GM18505 (cell line): ENCODE results near the gene LPCAT1.

Experiments
- ATAC-seq: cut with Tn5 transposase; IDR thresholded peaks from one replicate; pipeline ENCODE4 v1.9.1; 2021; ENCODE audit not compliant: unreplicated experiment
- POLR2A ChIP-seq: IDR thresholded peaks from 4 replicates; pipeline ENCODE4 v1.6.1; 2011; ENCODE audit warnings: borderline replicate concordance; ENCODE audit not compliant: insufficient read depth, insufficient read length; ENCODE audit errors: extremely low read depth

The LPCAT1 gene

GRCh38 chr5:1445689-1446601, 77.8 kb downstream of the LPCAT1 start:
- ATAC-seq, result no peak

GRCh38 chr5:1445313-1445688, 78.5 kb downstream of the LPCAT1 start, which contains the start of gene SLC6A3:
TSS of gene SLC6A3 (minus strand) at chr5:1445440. CDS start at chr5:1443197, 2,243 bp downstream.
- no peak for ATAC-seq
- TF ChIP-seq POLR2A, result no peak

More at GRCh38 chr5:1445689-1446601, 77.8 kb downstream of the LPCAT1 start:
- no peak for TF ChIP-seq POLR2A

DNA sequence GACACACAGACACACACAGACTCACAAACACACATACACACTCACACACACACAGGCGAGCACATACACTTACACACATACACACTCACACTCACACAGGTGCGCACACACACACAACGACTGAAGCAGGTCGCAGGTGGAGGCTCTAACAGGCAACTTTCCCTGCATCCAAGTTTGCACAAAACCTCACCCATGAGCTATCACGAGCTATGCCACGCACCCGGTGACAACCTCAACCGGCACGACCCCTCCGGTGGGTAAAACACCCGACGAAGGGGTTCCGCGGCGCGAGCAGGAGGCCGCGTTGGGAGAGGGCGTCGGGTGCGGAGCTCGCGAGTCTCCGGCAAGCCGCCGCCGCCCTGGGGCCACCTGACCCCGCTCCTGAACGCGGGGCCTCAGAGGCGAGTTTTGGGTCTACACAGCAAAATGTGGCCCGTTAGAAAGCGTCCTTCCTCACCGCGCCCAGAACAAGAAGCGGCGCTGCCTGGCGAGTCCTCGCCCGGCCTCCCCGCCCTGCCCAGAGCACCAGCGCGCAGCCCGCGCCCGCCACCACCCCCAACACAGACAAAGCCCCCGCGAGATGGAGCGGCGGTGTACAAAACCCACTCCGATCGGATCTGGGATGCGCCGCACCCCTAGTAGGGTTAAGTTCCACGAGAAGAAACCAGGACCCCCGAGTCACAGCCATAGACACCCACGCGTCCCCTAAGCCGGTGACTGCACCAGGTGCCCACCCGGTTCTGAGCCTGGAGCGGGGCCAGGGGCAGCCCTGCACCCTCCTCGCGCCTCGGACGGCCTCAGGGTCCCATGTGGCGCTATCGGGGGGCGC, 79.2 kb downstream of the LPCAT1 start:
- no peak for ATAC-seq
- no peak for TF ChIP-seq POLR2A

GRCh38 chr5:1443991-1444360, 79.8 kb downstream of the LPCAT1 start:
- no peak for ATAC-seq
- no peak for TF ChIP-seq POLR2A

DNA sequence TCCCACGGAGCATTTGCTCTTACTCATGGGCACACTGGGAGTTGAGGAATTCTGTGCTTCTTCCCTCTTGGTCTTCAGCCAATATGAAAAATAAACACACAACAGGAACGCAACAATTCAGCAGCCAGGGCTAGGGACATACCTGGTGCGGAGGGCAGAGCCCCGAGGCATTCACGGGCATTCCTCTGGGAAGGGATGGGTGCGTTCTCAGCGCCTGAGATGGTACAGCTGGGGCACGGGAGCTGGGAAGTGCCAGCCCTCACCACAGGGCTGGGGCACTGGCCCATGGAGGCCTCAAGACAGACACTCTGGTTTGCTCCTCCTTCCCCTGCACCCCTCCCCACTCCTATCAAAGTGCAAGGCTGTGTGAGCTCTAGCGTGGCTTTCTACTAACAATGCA, 80.6 kb downstream of the LPCAT1 start:
- TF ChIP-seq POLR2A, result no peak
- no peak for ATAC-seq

GRCh38 chr5:1442222-1443145, 81.3 kb downstream of the LPCAT1 start:
- no peak for ATAC-seq
- no peak for TF ChIP-seq POLR2A

DNA sequence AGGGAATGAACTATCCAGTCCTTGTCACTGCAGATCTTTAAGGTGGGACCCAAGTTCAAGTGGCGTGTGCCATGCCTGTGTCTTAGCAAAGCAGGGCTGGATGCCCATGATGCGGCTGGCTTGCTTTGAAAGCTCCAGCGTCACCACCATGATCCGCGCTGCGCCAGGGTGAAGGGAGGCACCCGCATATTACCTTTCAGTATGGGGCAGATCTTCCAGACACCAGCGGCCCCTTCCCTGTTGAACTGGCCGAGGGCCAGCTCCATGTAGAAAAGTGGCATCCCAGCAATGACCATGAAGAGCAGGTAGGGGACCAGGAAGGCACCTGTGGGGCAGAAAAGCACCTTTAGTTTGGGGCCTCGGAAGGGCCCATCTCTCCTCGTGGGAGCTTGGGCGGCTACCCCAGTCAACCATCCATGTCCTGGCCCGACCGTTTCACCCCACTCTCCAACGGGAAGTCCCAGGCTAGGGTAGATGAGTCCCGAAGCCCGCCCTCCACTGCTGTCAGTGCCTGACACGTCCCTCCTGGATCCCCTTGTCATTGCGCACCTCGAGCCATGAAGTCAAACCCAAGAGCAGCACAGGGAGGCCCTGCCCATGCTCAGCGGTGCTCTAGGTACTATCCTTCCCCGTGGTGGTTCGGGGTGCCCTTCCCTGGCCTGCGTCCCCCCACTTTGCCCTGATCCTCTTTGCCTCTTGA, 82.4 kb downstream of the LPCAT1 start:
- TF ChIP-seq POLR2A, result no peak

DNA sequence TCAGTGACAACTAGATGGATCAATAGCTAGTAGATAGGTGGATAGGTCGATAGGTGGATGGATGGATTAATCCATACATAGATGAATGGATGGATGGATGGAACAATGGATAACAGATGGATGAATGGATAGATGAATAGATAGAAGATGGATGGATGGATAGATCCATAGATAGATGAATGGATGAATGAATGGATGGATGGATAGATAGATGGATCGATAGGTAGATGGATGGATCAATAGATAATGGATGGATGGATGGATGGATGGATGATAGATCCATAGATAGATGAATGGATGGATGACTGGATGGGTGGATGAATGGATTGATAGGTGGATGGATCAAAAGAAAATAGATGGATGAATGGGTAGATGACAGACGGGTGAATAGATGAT, 83.7 kb downstream of the LPCAT1 start:
- TF ChIP-seq POLR2A, result no peak
- no peak for ATAC-seq

More for the DNA sequence above, 82.4 kb downstream of the LPCAT1 start:
- ATAC-seq, result no peak

DNA sequence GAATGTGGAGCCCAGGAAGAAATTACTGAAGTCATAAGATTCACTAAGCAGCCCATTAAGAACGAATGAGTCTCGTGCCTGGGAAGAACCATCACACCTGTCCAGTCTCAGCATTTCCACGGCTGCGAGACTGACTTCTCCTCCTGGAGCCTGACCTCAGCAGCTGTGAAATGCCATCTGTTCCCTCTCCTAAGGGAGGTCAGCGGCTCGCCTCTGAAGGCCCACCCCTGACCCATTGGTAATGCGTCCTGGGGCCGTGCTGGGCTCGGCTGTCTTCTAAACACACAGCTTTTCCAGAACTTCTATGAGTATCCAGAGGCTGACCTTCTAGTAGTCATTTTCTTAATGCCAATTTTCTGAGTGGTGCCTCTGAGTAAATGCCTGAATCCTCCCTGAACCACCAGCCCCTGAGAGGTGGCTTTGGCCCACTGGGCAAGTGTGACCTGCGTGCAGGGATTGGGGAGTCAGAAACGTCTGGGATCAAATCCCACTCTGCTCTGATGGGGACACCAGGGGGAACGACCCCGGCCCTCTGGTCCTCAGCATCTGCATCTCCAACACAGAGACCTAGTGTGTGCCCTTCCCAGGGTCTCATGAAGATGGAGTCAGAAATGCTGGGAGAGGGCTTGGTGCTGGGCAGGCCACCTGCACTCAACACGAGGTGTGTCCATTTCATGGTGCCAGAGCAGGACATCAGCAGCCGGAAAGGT, 84.2 kb downstream of the LPCAT1 start:
- no peak for TF ChIP-seq POLR2A
- ATAC-seq, result no peak

- no peak for ATAC-seq
- TF ChIP-seq POLR2A, result no peak
Measured at GRCh38 chr5:1438871-1439270, 84.9 kb downstream of the LPCAT1 start.

DNA sequence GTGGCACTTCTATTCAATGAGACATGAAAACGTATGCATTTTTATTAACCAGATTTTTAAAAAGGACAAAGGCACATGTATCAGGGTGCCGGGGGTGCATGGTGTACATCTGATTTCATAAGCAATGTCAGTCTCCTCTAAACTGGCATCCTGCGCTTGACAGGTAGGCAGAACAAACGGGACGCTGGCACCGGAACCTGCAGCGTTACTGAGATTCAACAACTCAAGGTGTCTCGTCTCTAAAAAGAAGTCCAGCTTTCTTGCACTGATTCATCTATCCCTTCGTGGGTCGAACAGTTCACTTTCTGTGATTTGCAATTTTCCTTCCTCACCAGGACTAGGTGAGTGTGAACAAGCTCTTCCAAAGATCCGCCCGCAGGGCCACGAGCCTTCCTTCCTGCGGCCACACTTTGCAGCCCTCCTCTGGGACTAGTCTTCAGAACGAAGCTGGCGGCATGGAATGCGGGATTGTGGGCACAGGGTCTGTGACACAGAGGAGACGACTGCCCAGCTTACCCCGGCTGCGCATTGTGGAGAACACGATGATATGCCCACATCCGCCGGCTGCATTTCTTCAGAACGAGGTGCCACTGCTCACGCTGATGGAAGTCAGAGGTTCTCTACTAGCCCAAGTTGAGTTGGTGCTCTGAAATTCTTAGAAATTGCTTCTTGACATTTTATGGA, 85.7 kb downstream of the LPCAT1 start:
- no peak for ATAC-seq
- no peak for TF ChIP-seq POLR2A

- no peak for TF ChIP-seq POLR2A
- no peak for ATAC-seq
Measured at GRCh38 chr5:1437226-1437829, 86.4 kb downstream of the LPCAT1 start.
